Measurements from ENCODE around the gene PRKD1. TPM values are rescaled to one million over a fixed set of nuclear protein-coding genes. Genes with fewer than 3 reads are reported as not detected.

Gene PRKD1
- total RNA-seq, 1 donor from 2014 or later = 11.8 TPM

DNA sequence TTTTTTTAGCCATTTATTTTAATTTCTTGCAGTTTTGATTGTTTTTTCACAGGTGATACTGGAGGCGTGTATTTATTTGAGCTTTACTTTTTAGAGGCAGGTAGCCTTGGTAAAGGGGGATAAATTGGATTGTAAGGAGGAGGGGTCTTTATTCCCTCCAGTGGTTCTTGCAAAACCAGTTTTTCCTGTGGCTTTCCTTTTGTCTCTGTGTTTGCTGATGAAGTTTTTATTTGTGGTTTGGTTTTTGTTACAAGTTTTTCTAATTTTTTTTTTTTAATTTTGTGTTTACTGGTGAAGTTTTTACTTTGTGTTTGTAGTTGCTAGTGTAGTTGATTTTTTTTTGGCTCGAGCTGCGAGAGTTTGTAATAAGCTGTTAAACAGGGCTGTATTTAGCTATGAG lies 278.5 kb downstream of the PRKD1 start:
- TF ChIP-seq POLR2A (IDR thresholded peaks at IDR 0.05) = no peak
- TF ChIP-seq, protein P1, sequence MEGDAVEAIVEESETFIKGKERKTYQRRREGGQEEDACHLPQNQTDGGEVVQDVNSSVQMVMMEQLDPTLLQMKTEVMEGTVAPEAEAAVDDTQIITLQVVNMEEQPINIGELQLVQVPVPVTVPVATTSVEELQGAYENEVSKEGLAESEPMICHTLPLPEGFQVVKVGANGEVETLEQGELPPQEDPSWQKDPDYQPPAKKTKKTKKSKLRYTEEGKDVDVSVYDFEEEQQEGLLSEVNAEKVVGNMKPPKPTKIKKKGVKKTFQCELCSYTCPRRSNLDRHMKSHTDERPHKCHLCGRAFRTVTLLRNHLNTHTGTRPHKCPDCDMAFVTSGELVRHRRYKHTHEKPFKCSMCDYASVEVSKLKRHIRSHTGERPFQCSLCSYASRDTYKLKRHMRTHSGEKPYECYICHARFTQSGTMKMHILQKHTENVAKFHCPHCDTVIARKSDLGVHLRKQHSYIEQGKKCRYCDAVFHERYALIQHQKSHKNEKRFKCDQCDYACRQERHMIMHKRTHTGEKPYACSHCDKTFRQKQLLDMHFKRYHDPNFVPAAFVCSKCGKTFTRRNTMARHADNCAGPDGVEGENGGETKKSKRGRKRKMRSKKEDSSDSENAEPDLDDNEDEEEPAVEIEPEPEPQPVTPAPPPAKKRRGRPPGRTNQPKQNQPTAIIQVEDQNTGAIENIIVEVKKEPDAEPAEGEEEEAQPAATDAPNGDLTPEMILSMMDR (IDR thresholded peaks at IDR 0.05) = no peak
- no peak for TF ChIP-seq POLR2AphosphoS5 (IDR thresholded peaks at IDR 0.05; ENCODE audit: insufficient read depth in 1 of 2, low read depth in 1 of 2)
- H3K36me3 ChIP-seq = no peaks in the 10 kb centered on the region
- H3K27me3 ChIP-seq = no peaks in the 10 kb centered on the region
- no peaks in the 10 kb centered on the region for H3K4me1 ChIP-seq
- no peak overlapping the region for H3K27ac ChIP-seq
- H3K9me3 ChIP-seq = peaks cover 4% of the 10 kb centered on the region
- no peak for DNase-seq (ENCODE audit: extremely low spot score in 2 of 2)
- no peak overlapping the region for H3K4me3 ChIP-seq
- intact Hi-C loops (cut with DNase I) = no loop called here

DNA sequence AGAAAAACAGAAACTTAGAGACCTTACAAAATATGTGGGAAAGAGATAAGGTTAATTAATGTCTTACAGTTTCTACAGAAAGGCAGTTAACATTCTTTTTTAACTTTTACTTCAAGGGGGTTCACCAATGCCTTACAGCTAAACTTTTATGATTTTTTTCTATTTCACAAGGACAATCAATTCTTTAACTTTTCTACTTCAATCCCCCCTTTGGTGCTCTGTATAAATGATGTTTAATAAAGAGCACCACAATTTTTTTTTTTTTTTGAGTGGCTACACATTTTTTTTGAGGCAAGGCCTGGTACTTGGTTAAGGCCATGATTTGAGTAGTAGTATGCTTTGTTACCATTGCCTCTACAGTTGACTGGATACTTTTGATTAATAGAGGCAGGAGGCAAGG lies 279.6 kb downstream of the PRKD1 start:
- no peaks in the 10 kb centered on the region for H3K4me1 ChIP-seq
- intact Hi-C loops (cut with DNase I) = no loop called here
- no peaks in the 10 kb centered on the region for H3K27me3 ChIP-seq
- peaks cover 4% of the 10 kb centered on the region for H3K9me3 ChIP-seq
- no peak for DNase-seq (ENCODE audit: extremely low spot score in 2 of 2)
- H3K27ac ChIP-seq = no peak overlapping the region
- TF ChIP-seq POLR2AphosphoS5 (IDR thresholded peaks at IDR 0.05; ENCODE audit: insufficient read depth in 1 of 2, low read depth in 1 of 2) = no peak
- TF ChIP-seq, protein P1 (IDR thresholded peaks at IDR 0.05) = no peak
- no peak for TF ChIP-seq POLR2A (IDR thresholded peaks at IDR 0.05)
- no peak overlapping the region for H3K4me3 ChIP-seq
- H3K36me3 ChIP-seq = no peaks in the 10 kb centered on the region

DNA sequence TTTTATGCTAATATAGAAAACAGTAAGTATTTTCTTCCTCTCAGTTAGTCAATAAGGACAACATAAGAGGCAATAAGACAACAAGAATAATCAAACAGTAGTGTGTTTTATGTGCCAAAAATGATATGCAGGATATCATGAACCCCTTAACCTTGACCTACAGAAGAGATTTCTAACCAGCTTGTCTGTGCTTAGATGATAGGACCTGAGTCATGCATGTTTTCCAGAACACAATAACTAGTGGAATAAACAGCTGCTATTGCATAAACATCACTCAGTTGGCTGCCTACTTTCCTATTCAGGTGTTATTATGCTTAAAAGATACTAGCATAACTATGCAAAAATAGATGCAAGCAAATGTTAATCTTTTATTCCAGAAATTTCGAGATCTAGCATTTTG lies 282.5 kb downstream of the PRKD1 start:
- intact Hi-C loops (cut with DNase I) = no loop called here
- Histone ChIP-seq H3K9me3 (peaks cover 4% of the 10 kb centered on the region), H3K27ac (no peak overlapping the region), H3K27me3 (no peaks in the 10 kb centered on the region), H3K36me3 (no peaks in the 10 kb centered on the region), H3K4me1 (no peaks in the 10 kb centered on the region), H3K4me3 (no peak overlapping the region)
- TF ChIP-seq POLR2A (IDR thresholded peaks at IDR 0.05) (no peak), POLR2AphosphoS5 (IDR thresholded peaks at IDR 0.05; ENCODE audit: insufficient read depth in 1 of 2, low read depth in 1 of 2) (no peak)
- TF ChIP-seq, protein P1 (IDR thresholded peaks at IDR 0.05) = no peak
- no peak for DNase-seq (ENCODE audit: extremely low spot score in 2 of 2)

DNA sequence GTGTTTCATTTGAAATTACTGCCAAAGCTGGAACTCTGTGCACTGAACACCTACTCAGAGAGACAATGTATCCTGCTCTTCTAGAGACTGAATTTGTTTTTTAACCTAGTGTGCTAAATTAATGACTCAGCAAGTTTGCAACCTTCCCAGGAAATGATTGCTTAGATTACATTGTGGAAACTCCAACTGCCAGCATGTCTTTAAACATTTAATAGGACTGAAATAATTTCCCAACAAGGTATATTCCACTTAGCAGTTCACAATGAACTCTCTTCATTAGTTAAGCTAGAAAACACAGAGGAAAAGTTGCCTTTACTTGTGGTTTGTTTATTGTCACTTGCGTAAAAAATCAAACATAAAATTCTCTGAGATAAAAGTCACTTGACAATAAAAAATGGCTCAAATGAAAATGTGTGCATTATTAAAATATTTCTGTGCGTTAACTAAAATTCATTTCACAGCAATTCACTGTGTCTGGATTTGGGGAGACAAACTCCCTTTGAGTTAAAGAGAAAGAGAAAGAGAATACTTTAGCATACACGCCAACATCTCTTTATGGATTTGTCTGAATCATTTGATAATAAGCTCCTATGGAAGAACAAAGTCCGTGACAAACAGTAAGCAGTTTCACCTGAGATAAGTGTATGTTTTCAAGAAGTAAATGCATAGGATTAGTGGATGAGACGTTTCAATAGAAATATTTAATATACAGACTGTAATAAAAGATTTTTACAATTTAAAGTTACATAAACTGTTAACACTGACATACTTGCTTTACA lies 284.0 kb downstream of the PRKD1 start:
- peaks cover 4% of the 10 kb centered on the region for H3K9me3 ChIP-seq
- no peak for DNase-seq (ENCODE audit: extremely low spot score in 2 of 2)
- no peak overlapping the region for H3K27ac ChIP-seq
- H3K4me1 ChIP-seq = no peaks in the 10 kb centered on the region
- no peak overlapping the region for H3K4me3 ChIP-seq
- H3K27me3 ChIP-seq = no peaks in the 10 kb centered on the region
- TF ChIP-seq POLR2AphosphoS5 (IDR thresholded peaks at IDR 0.05; ENCODE audit: insufficient read depth in 1 of 2, low read depth in 1 of 2) (no peak), POLR2A (IDR thresholded peaks at IDR 0.05) (no peak)
- TF ChIP-seq, protein P1 (IDR thresholded peaks at IDR 0.05) = no peak
- no peaks in the 10 kb centered on the region for H3K36me3 ChIP-seq
- intact Hi-C loops (cut with DNase I) = no loop called here

DNA sequence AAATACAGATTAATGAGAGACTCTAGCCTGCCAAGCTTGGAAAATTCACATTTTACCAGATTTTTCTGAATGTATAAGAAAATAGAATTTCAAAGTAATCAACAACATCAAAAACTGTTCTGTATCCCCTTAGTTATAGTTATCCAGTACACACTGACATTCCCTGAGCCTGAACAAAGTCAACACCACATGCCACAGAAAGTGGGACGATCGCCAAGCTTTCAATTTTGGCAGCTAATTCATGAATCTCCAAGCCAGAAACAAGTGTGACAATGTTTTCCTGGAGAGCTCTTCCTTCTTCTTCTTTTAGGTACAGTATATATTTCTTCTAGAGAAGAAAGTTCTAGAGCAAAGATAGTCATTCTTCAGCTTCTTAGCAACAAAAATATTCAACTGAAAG lies 290.2 kb downstream of the PRKD1 start:
- no peaks in the 10 kb centered on the region for H3K36me3 ChIP-seq
- no peak overlapping the region for H3K4me3 ChIP-seq
- no peak for DNase-seq (ENCODE audit: extremely low spot score in 2 of 2)
- H3K27me3 ChIP-seq = no peaks in the 10 kb centered on the region
- no peak overlapping the region for H3K27ac ChIP-seq
- intact Hi-C loops (cut with DNase I) = no loop called here
- TF ChIP-seq POLR2A (IDR thresholded peaks at IDR 0.05) = no peak
- TF ChIP-seq, protein P1 (IDR thresholded peaks at IDR 0.05) = no peak
- no peak for TF ChIP-seq POLR2AphosphoS5 (IDR thresholded peaks at IDR 0.05; ENCODE audit: insufficient read depth in 1 of 2, low read depth in 1 of 2)
- H3K9me3 ChIP-seq = no peaks in the 10 kb centered on the region
- peaks cover 5% of the 10 kb centered on the region for H3K4me1 ChIP-seq
